Measurements from ENCODE around the gene KPNA6.
A peak's percentile ranks its signal among the peaks of the same experiment; 100 is the strongest.

The KPNA6 gene

DNA sequence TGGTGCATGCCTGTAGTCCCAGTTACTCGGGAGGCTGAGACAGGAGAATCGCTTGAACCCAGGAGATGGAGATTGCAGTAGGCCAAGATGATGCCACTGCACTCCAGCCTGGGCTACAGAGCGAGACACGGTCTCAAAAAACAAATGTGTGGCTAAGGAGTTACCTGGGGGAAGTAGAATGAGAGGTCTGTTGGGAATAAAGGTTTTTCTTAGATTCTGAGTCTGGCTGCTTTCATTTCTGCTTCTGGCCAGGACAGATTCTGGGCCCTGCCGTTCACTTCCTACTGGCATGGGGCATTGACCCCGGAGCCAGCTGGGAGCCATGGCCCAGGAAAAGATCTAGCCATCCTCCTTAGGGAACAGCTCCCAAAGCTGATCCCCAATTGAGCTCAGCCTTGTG lies 100.6 kb downstream of the KPNA6 start:
- Mint-ChIP-seq H3K9me3 (no peaks in the 10 kb centered on the region), H3K4me3 (no peak overlapping the region), H3K27ac (no peak overlapping the region), H3K27me3 (no peaks in the 10 kb centered on the region), H3K36me3 (ENCODE audit: insufficient read depth) (peaks cover 3% of the 10 kb centered on the region), H3K4me1 (ENCODE audit: low read depth in 2 of 2) (peaks cover 14 to 18% of the 10 kb centered on the region in 2 donors)
- ATAC-seq (replicated peaks) (no peak), DNase-seq (no peak)

GRCh38 chr1:32208891-32209328 lies 101.1 kb downstream of the KPNA6 start, which contains the start of gene DCDC2B:
DCDC2B (plus strand) TSS chr1:32209089; CDS start chr1:32209094, 5 bp downstream.
- no peak for DNase-seq
- Mint-ChIP-seq H3K4me3 (no peak within 1 kb of the TSS), H3K4me1 (ENCODE audit: low read depth in 2 of 2) (peaks cover 13 to 17% of the 10 kb centered on the region in 2 donors), H3K36me3 (ENCODE audit: insufficient read depth) (peaks cover 3% of the 10 kb centered on the region), H3K27ac (peak within 1 kb of the TSS; percentile 60 to 83), H3K27me3 (no peaks in the 10 kb centered on the region), H3K9me3 (no peaks in the 10 kb centered on the region)
- no peak for ATAC-seq (replicated peaks)

GRCh38 chr1:32215629-32216480 lies 108.0 kb downstream of the KPNA6 start:
- no peak overlapping the region for H3K4me3 Mint-ChIP-seq
- peaks cover under 1 to 9% of the 10 kb centered on the region in 2 donors for H3K4me1 Mint-ChIP-seq (ENCODE audit: low read depth in 2 of 2)
- no peaks in the 10 kb centered on the region for H3K27me3 Mint-ChIP-seq
- peaks cover 11% of the 10 kb centered on the region for H3K36me3 Mint-ChIP-seq (ENCODE audit: insufficient read depth)
- no peaks in the 10 kb centered on the region for H3K9me3 Mint-ChIP-seq
- DNase-seq (peak; percentile 38 to 45 (median 44)), ATAC-seq (replicated peaks) (peak; percentile 83)
- peak overlapping the region in 1 of 2 donors; percentile 75 for H3K27ac Mint-ChIP-seq

- Mint-ChIP-seq H3K27ac (peak overlapping the region in 1 of 2 donors; percentile 75), H3K4me1 (ENCODE audit: low read depth in 2 of 2) (peaks cover 7 to 14% of the 10 kb centered on the region in 2 donors), H3K9me3 (no peaks in the 10 kb centered on the region), H3K4me3 (no peak overlapping the region), H3K27me3 (no peaks in the 10 kb centered on the region), H3K36me3 (ENCODE audit: insufficient read depth) (peaks cover 11% of the 10 kb centered on the region)
- no peak for DNase-seq
- ATAC-seq (replicated peaks), result no peak
Observed at GRCh38 chr1:32216566-32216965, 108.7 kb downstream of the KPNA6 start.

GRCh38 chr1:32219022-32219421 lies 111.2 kb downstream of the KPNA6 start:
- H3K27me3 Mint-ChIP-seq, result no peaks in the 10 kb centered on the region
- ATAC-seq (replicated peaks) (no peak), DNase-seq (no peak)
- H3K4me3 Mint-ChIP-seq, result no peak overlapping the region
- H3K4me1 Mint-ChIP-seq (ENCODE audit: low read depth in 2 of 2), result peaks cover 18 to 25% of the 10 kb centered on the region in 2 donors
- H3K36me3 Mint-ChIP-seq (ENCODE audit: insufficient read depth), result peaks cover 31% of the 10 kb centered on the region
- H3K27ac Mint-ChIP-seq, result peak overlapping the region in 1 of 2 donors; percentile 18
- no peaks in the 10 kb centered on the region for H3K9me3 Mint-ChIP-seq

- peaks cover 47% of the 10 kb centered on the region for H3K36me3 Mint-ChIP-seq (ENCODE audit: insufficient read depth)
- peak overlapping the region; percentile 96 to 99 for H3K27ac Mint-ChIP-seq
- no peaks in the 10 kb centered on the region for H3K27me3 Mint-ChIP-seq
- H3K9me3 Mint-ChIP-seq, result no peaks in the 10 kb centered on the region
- H3K4me3 Mint-ChIP-seq, result peak overlapping the region; percentile 91
- peaks cover 22 to 24% of the 10 kb centered on the region in 2 donors for H3K4me1 Mint-ChIP-seq (ENCODE audit: low read depth in 2 of 2)
- DNase-seq (no peak), ATAC-seq (replicated peaks) (no peak)
Observed at GRCh38 chr1:32220746-32221580, 113.1 kb downstream of the KPNA6 start.

DNA sequence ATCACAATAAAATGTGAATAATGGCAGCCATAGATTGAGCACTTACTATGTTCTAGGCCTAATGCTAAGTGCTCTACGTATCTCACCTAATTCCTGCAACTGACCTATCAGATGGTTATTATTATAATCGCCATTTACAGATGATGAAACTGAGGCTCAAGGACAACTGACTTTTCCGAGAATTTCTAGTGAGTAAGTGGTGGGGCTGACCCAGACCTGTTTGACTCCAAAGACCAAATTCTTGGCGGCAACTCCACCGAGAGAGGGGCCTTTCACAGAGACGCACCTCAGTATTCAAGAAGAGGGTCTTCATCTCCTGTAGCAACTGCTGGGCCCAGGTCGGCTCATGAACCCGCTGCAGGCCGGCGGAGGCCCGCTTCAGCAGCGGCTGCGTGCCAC lies 113.7 kb downstream of the KPNA6 start:
- no peaks in the 10 kb centered on the region for H3K9me3 Mint-ChIP-seq
- no peak for DNase-seq
- H3K4me3 Mint-ChIP-seq, result peak overlapping the region; percentile 91
- no peaks in the 10 kb centered on the region for H3K27me3 Mint-ChIP-seq
- peaks cover 53% of the 10 kb centered on the region for H3K36me3 Mint-ChIP-seq (ENCODE audit: insufficient read depth)
- peaks cover 21 to 22% of the 10 kb centered on the region in 2 donors for H3K4me1 Mint-ChIP-seq (ENCODE audit: low read depth in 2 of 2)
- no peak for ATAC-seq (replicated peaks)
- H3K27ac Mint-ChIP-seq, result peak overlapping the region; percentile 96 to 99

DNA sequence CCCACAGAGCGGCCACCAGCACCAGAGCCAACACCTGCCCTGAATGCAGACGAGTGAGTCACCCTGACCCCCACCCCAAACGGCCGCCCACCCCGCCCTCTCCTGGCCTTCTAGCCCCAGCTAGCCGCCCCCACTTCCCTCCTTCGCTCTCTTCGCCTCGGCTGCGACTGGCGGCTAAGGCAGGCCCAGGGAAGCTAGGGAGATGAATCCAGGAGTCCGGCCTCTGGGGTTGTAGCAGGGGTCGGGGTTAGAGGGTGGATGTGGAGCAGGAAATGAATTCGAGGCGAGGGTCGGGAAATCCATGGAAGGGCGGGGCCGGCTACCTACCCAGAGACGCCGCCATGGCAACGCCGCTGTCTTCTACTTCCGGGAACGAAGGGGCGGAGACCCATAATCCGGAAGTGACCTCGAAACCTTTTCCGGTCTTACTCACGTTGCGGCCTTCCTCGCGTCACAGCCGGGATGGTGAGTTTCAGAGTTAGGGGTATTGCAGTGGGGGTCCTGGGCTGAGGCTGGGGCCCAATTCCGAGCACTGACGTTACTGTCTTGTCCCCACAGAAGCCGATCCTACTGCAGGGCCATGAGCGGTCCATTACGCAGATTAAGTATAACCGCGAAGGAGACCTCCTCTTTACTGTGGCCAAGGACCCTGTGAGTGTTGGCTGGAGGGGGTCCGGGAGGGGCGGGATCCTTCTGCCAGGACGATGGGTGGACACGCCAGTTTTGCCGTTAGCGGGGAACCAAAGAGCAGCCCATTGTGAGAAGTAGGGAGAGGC lies 114.3 kb downstream of the KPNA6 start, which contains the start of the genes EIF3I and TMEM234:
Gene EIF3I (plus strand): TSS at position 428 of the 776 bp plus-strand sequence. CDS start 35 bp downstream, at position 463.
Gene TMEM234 (minus strand): TSS at position 374 of the 776 bp plus-strand sequence. CDS start 31 bp downstream, at position 343.
- Mint-ChIP-seq H3K36me3 (ENCODE audit: insufficient read depth) (peaks cover 58% of the 10 kb centered on the region), H3K4me3 (peak within 1 kb of the TSS; percentile 91), H3K27me3 (no peaks in the 10 kb centered on the region), H3K9me3 (no peaks in the 10 kb centered on the region), H3K27ac (peak within 1 kb of the TSS; percentile 96 to 99), H3K4me1 (ENCODE audit: low read depth in 2 of 2) (peaks cover 21 to 22% of the 10 kb centered on the region in 2 donors)
- ATAC-seq (replicated peaks), result peak; percentile 94
- peak; percentile 87 to 88 (median 87) for DNase-seq

DNA sequence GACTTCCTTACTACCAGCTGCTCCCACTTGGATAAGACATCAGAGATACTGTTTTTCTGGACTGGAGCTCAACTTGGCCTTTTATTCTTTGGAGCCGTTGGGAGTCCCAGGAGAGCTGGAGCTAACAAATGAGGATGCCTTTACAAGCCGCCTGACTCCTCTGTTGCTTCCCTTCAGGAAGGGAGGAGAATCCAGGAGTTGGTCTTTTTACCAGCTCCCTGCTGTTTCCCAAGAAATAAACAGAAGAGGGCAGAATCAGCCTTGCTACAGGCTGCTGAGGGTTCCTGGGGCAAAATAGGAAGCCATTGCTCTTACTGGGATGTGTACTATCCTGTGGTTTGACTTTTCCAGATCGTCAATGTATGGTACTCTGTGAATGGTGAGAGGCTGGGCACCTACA lies 115.8 kb downstream of the KPNA6 start:
- H3K27me3 Mint-ChIP-seq, result no peaks in the 10 kb centered on the region
- H3K27ac Mint-ChIP-seq, result peak overlapping the region; percentile 96 to 99
- ATAC-seq (replicated peaks) (no peak), DNase-seq (no peak)
- H3K4me3 Mint-ChIP-seq, result peak overlapping the region; percentile 91
- no peaks in the 10 kb centered on the region for H3K9me3 Mint-ChIP-seq
- peaks cover 70% of the 10 kb centered on the region for H3K36me3 Mint-ChIP-seq (ENCODE audit: insufficient read depth)
- peaks cover 22 to 27% of the 10 kb centered on the region in 2 donors for H3K4me1 Mint-ChIP-seq (ENCODE audit: low read depth in 2 of 2)

- Mint-ChIP-seq H3K9me3 (no peaks in the 10 kb centered on the region), H3K27me3 (no peaks in the 10 kb centered on the region), H3K27ac (peak overlapping the region; percentile 96 to 99), H3K4me1 (ENCODE audit: low read depth in 2 of 2) (peaks cover 23 to 27% of the 10 kb centered on the region in 2 donors), H3K36me3 (ENCODE audit: insufficient read depth) (peaks cover 71% of the 10 kb centered on the region), H3K4me3 (peak overlapping the region; percentile 91)
- DNase-seq (no peak), ATAC-seq (replicated peaks) (no peak)
Observed at GRCh38 chr1:32224285-32224684, 116.4 kb downstream of the KPNA6 start.
